ENCODE results near the gene GGN. TPM values are rescaled to one million over a fixed set of nuclear protein-coding genes. Genes with fewer than 3 reads are reported as not detected.
"Not testable (repeated sequence)": the region's sequence is repeated elsewhere in the genome, so short reads cannot be mapped to it uniquely, and the experiment has no call there.

The GGN gene
- total and polyA plus RNA-seq, 2 donors (not counting 1 experiment from before 2014, with no cell fraction given), result 0.20 to 0.50 TPM

GRCh38 chr19:38429055-38429810 lies 41.4 kb upstream of the GGN start:
- peaks cover 12% of the 10 kb centered on the region for H3K27me3 ChIP-seq (ENCODE audit: control insufficient read depth, insufficient read depth, low read length)
- H3K4me2 ChIP-seq (ENCODE audit: extremely low read depth, insufficient read depth, low read length), result no peak overlapping the region
- TF ChIP-seq EZH2 (IDR thresholded peaks at IDR 0.05; ENCODE audit: low read length, missing control alignments) (no peak), CTCF (conservative IDR thresholded peaks at IDR 0.05 in 1 of 2, IDR thresholded peaks at IDR 0.05 in 1 of 2; ENCODE audit: low read depth in 1 of 2, low read length in 2 of 2) (no peak)
- no peaks in the 10 kb centered on the region for H3K36me3 ChIP-seq (ENCODE audit: control insufficient read depth, insufficient read depth, low read length)
- H3K4me1 ChIP-seq (ENCODE audit: control insufficient read depth, extremely low read depth, insufficient read depth, low read length), result no peaks in the 10 kb centered on the region
- H3K79me2 ChIP-seq (ENCODE audit: control insufficient read depth, insufficient read depth, low read length), result no peaks in the 10 kb centered on the region
- DNase-seq (ENCODE audit: low read depth in 2 of 2), result no peak
- no peak overlapping the region for H3K27ac ChIP-seq (ENCODE audit: insufficient read depth, low read length)
- H2AFZ ChIP-seq (ENCODE audit: low read length), result no peak overlapping the region
- H3K4me3 ChIP-seq (replicated peaks in 1 of 4; ENCODE audit: control extremely low read depth in 1 of 4, insufficient read depth in 1 of 4, low read depth in 3 of 4, low read length in 4 of 4), result no peak overlapping the region
- no peaks in the 10 kb centered on the region for H3K9me3 ChIP-seq (ENCODE audit: control insufficient read depth, insufficient read depth, low read depth, low read length)
- no peak overlapping the region for H3K9ac ChIP-seq (ENCODE audit: insufficient read depth, low read length)
- H4K20me1 ChIP-seq (ENCODE audit: control insufficient read depth, extremely low read depth, insufficient read depth, low read length), result no peaks in the 10 kb centered on the region

GRCh38 chr19:38427035-38427677 lies 39.3 kb upstream of the GGN start:
- H3K9me3 ChIP-seq (ENCODE audit: control insufficient read depth, insufficient read depth, low read depth, low read length); H3K4me1 ChIP-seq (ENCODE audit: control insufficient read depth, extremely low read depth, insufficient read depth, low read length); H3K4me3 ChIP-seq (replicated peaks in 1 of 4; ENCODE audit: control extremely low read depth in 1 of 4, insufficient read depth in 1 of 4, low read depth in 3 of 4, low read length in 4 of 4); H3K27me3 ChIP-seq (ENCODE audit: control insufficient read depth, insufficient read depth, low read length); DNase-seq (ENCODE audit: low read depth in 2 of 2); H3K9ac ChIP-seq (ENCODE audit: insufficient read depth, low read length); H4K20me1 ChIP-seq (ENCODE audit: control insufficient read depth, extremely low read depth, insufficient read depth, low read length); H3K79me2 ChIP-seq (ENCODE audit: control insufficient read depth, insufficient read depth, low read length); H3K27ac ChIP-seq (ENCODE audit: insufficient read depth, low read length); H3K36me3 ChIP-seq (ENCODE audit: control insufficient read depth, insufficient read depth, low read length); H2AFZ ChIP-seq (ENCODE audit: low read length); H3K4me2 ChIP-seq (ENCODE audit: extremely low read depth, insufficient read depth, low read length): not testable (repeated sequence)

- Histone ChIP-seq H3K4me3 (replicated peaks in 1 of 4; ENCODE audit: control extremely low read depth in 1 of 4, insufficient read depth in 1 of 4, low read depth in 3 of 4, low read length in 4 of 4) (no peak within 1 kb of the TSS), H3K27ac (ENCODE audit: insufficient read depth, low read length) (no peak within 1 kb of the TSS), H3K79me2 (ENCODE audit: control insufficient read depth, insufficient read depth, low read length) (no peaks in the 10 kb centered on the region), H3K4me2 (ENCODE audit: extremely low read depth, insufficient read depth, low read length) (no peak within 1 kb of the TSS), H2AFZ (ENCODE audit: low read length) (no peak within 1 kb of the TSS), H3K27me3 (ENCODE audit: control insufficient read depth, insufficient read depth, low read length) (peaks cover 8% of the 10 kb centered on the region), H3K9me3 (ENCODE audit: control insufficient read depth, insufficient read depth, low read depth, low read length) (no peaks in the 10 kb centered on the region), H3K36me3 (ENCODE audit: control insufficient read depth, insufficient read depth, low read length) (no peaks in the 10 kb centered on the region), H4K20me1 (ENCODE audit: control insufficient read depth, extremely low read depth, insufficient read depth, low read length) (no peaks in the 10 kb centered on the region), H3K9ac (ENCODE audit: insufficient read depth, low read length) (no peak within 1 kb of the TSS), H3K4me1 (ENCODE audit: control insufficient read depth, extremely low read depth, insufficient read depth, low read length) (no peaks in the 10 kb centered on the region)
- no peak for TF ChIP-seq EZH2 (IDR thresholded peaks at IDR 0.05; ENCODE audit: low read length, missing control alignments)
- TF ChIP-seq CTCF (conservative IDR thresholded peaks at IDR 0.05 in 1 of 2, IDR thresholded peaks at IDR 0.05 in 1 of 2; ENCODE audit: low read depth in 1 of 2, low read length in 2 of 2), result no peak
- DNase-seq (ENCODE audit: low read depth in 2 of 2), result no peak
Measured at GRCh38 chr19:38425810-38426466, 38.1 kb upstream of the GGN start, which contains the start of gene RASGRP4. TSS of gene RASGRP4 (minus strand) at chr19:38426219. CDS start at chr19:38426091, 128 bp downstream.

Measured in fibroblast of lung (primary cell).